Fibroblast of peridontal ligament (primary cell): ENCODE results near the gene STARD7.
A peak's percentile ranks its signal among the peaks of the same experiment; 100 is the strongest.
"Not testable (repeated sequence)": the region's sequence is repeated elsewhere in the genome, so short reads cannot be mapped to it uniquely, and the experiment has no call there.

Experiments used
- DNase-seq: peaks from one replicate; pipeline ENCODE4 v3.0.0-alpha.2; 2010; ENCODE audit errors: extremely low read depth

STARD7 gene

DNA sequence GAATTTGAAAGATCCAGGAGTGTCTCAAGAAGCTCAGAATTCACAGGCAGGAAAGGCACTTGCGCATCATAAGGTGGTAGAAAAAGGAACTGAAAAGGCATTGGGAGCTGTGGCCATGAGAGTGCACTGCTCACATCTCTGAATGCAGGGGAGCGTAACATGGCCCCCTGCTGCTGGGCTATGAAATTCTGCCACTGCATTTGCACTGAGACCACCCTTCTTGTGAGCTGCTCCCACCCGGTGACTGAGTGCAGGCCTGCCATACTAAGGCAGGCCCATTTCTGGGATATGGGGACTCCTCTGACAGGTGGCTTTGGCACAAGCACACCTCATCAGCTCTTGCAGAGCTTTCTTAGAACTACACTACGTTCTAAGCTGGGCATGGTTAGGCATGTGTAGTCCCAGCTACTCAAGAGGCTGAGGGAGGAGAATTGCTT lies 25.3 kb upstream of the STARD7 start:
- DNase-seq: no peak

DNA sequence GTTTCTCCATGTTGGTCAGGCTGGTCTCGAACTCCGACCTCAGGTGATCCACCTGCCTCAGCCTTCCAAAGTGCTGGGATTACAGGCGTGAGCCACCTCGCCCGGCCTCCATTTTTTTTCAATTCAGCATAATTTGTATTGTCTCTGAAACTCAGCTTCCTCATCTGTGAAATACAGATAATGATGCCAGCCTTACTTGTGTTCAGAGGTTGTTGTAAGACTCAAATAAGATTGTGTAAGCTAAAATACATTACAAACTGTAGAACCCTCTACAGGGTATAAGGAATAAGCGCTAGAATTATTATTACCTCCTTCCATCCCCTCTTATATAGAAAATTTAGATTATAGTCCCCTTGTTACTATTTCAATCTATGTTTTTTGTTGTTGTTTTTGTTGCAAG lies 24.8 kb upstream of the STARD7 start:
- DNase-seq: no peak

DNA sequence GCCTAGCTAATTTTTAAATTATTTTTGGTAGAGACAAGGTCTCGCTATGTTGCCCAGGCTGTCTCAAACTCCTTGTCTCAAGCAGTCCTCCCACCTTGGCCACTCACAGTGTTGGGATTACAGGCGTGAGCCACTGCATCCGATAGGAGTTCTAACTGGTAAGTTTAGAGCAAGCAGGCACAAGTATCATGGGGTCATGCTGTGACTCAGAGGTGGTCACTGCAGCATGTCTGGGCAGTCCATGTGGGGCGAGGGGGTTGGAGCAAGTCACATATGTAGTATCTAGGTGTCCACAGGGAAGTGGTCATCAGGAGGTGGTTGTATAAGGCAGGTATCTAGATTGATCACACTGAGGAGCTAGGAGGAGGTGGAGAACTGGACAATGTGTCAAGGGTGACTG lies 22.7 kb upstream of the STARD7 start:
- no peak for DNase-seq

DNA sequence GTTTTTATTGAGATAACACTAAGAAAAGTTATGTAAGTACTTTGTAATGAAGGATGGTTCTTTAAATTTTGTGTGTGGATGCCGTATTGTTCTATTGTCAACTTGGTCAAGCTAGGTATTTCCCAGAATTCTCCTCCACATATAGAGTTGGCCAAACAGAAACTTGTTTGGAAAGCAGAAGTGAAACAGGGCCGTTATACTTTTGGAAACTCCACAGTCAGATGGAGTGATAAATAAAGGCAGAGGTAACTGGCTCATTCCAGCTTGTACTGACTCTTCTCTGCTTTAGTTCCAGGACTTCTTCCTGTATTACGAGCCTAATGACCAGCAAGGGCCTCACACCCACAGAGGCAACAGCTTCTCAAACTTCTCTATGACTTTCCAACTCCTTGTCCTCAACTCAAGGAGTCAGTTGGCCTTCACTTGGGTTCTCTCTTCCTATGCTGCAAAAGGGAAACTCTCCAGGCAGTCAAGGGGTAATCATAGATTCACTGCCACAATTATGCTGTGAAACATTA lies 16.4 kb upstream of the STARD7 start:
- no peak for DNase-seq

DNA sequence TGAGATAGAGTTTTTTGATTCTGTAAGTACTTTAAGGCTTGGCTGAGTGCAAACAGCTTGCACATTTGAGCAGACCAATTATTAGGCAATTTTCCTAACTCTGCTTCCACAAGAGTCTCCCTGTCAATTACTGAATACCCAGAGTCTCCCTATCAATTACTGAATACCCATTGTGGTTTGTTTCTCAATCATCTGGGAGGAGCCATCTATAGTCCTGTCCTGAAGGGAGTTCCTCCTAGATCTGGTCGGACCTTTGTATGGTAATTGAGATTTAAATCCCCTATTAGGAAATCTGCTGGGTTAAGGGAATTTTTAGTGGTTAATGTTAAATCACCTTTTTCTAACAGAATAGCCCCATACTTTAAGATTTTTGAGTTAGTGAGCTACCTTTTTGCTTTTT lies 12.5 kb upstream of the STARD7 start:
- not testable (repeated sequence) for DNase-seq

DNA sequence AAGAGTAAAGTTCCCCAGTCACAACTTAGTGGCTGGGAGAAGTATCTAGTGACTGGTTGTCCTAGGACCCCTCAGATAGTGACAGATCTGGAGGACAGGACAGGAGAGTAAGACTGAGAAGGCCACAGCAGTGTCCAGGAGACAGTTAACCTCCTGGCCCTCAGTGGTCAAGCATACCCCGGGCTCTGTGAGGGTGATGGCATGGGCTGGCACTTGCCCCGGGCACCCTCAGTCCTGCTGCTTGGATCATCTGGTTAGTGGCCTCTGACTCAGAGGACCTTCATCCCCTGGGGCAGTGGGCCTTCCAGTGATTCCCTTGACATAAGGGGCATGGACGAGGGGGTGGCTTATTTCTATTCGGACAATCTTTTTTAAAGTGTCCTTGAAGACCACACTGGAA lies 11.3 kb upstream of the STARD7 start:
- DNase-seq: not testable (repeated sequence)

GRCh38 chr2:96218508-96219131 lies 10.0 kb upstream of the STARD7 start:
- no peak for DNase-seq

DNA sequence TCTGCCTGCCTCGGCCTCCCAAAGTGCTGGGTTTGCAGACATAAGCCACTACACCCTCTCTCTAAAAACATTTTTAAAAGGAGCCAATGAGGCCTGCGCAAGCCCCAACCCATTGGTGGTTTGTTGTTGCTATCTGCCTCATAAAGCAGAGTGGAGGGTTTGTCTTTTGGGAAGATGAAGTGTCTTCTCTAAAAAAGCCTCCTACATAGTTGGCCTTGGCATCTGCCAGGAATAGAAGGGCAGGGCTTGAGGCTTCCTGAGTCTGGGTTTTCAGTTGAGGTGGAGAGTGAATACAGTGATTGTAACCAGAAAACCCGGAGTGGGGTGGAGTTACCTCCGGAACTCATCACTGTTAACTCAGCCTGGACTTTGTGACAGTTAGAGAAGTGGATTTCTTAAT lies 5.9 kb upstream of the STARD7 start:
- no peak for DNase-seq

DNA sequence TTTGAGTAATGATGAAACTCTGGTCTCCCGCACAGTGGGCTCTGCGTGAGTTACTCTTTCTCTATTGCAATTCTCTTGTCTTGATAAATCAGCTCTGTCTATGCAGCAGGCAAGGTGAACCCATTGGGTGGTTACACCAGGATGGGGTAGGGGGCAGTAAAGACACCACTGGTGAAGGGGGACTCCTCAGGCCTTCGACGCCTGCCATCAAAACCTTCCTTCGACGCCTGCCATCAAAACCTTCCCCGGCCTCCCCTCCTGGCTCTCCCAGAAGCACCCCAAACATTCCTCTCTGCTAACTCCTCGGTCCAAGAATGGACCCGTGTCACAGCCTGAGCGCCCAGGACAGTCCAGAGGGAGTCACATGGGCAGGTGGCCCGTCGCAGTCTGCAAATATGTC lies 4.8 kb upstream of the STARD7 start:
- DNase-seq: no peak

DNA sequence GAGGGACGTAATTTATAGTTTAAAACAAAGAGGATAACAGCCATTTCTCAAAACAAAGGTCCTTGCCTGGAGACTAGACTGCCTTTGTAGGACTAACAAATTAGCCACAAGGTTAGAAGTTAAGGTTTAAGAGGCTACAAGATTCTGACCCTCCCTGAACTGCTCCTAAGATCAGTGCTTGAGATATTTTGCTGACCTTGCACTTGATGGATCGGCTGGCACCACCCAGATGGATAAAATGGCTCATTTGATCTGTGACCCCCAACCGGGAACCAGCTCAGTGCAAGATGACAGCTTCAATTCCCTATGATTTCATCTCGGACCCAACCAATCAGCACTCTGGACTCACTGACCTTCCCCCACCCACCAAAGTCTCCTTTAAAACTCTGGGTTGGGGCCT lies 3.7 kb upstream of the STARD7 start:
- no peak for DNase-seq

- no peak for DNase-seq
Observed at GRCh38 chr2:96209729-96210085, 1.1 kb upstream of the STARD7 start.

DNA sequence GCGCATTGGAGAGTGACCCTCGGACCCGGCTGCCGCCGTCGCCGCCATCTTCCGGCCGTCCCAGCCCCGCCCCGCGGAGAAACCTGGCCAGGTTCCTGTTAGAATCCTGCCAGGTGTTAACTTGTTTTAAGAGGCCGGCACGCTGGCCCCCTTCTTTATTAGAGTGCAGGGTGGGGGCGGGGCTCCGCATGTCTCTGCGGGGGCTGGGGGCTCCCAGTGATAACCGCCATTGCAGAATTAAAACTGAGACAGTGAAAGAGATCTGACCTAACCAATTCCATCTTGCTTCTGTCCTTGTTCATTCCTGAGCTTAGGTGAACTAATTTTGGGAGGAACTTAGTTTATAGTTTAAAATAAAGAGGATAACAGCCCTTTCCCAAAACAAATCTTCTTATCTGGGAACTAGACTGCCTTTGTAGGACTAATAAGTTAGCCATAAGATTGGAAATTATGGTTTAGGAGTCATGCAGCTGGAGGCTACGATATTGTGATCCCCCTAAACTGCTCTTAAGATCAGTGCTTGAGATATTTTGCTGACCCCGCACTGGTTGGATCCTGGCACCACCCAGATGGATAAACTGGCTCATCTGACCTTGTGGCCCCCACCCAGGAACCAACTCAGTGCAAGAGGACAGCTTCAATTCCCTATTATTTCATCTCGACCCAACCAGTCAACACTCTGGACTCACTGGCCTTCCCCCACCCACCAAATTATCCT lies 543 bp upstream of the STARD7 start:
- no peak for DNase-seq

DNA sequence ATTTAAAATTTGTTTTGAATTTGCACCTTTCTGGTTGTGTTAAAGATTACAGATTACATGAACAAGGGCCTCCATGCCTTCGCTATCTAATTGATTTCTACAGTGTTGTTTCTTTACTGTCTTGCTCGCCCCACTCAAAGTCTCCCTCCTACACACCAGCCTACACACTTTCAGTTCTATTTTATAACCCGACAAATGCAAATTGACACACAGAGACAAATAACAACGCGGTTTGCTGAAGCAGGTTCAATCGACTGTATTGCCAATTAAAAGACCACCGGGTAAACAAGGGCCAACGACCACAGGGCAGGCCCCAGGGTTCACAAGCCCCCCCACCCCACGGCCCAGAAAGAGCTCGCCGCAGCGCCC lies 869 bp downstream of the STARD7 start:
- DNase-seq: no peak

- peak; percentile 29 for DNase-seq
Observed at GRCh38 chr2:96207073-96207773, 1.4 kb downstream of the STARD7 start.

- DNase-seq: peak; percentile 61
Observed at GRCh38 chr2:96205888-96206287, 2.7 kb downstream of the STARD7 start.

DNA sequence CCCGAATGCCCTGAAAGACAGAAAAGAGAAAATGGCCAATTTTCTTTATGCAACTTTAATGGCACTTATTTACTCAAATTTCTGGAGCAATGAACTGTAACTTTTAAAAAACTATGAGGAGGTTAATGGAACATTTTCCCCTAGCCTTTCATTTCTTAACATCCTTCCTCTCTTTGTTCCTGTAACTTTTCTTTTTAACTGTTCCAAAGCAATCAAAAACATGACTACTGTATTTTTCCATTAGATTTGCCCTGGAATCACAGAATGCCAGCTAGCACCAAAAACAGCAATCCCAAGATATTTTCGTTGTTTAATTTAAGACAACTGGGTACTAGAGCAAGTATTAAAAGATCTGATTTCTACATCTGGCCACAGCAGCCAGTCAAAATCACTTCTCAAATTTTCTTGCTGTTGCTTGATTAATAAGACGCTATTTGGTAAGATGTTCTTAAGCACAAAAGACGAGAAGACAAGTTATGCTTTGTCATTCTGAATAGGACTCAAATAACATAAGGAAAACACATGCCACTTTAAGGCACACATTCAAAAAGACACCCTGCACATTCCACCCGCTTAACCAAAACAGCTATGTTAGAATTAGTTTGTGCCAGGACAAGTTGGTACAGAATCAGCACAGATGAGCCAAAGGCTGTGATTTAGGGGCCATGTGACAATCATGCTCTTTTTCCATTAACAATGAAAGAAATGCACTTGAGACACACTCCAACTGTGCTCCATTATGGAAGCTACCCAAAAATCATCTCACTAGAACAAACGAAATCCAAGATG lies 3.6 kb downstream of the STARD7 start:
- peak; percentile 58 for DNase-seq

DNA sequence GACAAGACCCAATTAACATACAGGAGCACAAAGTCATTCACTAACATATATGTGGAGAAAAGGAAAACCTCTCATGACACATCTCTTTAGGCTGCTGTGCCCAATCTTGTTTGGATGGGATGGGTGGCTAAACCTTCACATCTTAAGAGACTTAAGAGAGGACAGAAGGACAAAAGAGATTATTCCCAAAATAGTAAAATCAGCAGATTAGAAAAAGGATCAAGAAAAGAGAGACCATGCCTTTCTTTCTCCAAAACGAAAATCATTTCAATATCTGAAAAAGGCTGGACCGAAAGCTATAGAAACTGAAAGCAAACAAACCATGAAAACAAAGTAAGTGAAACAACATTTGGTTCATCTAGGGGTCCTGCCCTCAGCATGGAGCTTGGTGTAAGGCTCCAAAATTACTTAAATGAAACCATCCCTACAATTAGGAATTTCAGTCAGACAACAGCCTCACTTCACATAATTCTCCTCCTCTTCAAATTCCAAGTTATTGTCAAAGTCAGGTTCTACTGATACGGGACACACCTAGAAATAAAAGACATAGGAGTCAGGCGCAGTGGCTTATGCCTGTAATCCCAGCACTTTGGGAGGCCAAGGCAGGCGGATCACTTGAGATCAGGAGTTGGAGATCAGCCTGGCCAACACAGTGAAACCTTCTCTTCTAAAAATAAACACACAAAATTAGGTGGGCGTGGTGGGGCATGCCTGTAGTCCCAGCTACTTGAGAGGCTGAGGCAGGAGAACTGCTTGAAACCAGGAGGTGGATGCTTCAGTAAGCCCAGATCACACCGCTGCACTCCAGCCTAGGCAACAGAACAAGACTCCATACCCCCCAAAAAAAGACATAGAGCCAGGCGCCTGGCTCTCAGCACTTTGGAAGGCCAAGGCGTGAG lies 5.2 kb downstream of the STARD7 start:
- peak; percentile 30 for DNase-seq

GRCh38 chr2:96202152-96202854 lies 6.3 kb downstream of the STARD7 start:
- peak; percentile 84 for DNase-seq

- DNase-seq: no peak
Observed at GRCh38 chr2:96201338-96201737, 7.3 kb downstream of the STARD7 start.

- no peak for DNase-seq
Observed at GRCh38 chr2:96198921-96199320, 9.7 kb downstream of the STARD7 start.
